NOMO-1 treated with DMSO at 0.1 percent for 48 hours (cell line): ENCODE results near the gene ACY1.
"Not testable (repeated sequence)": the region's sequence is repeated elsewhere in the genome, so short reads cannot be mapped to it uniquely, and the experiment has no call there.

Source experiments
- DNase-seq: peaks from one replicate; lab custom pipeline; 2025; ENCODE audit not compliant: unreplicated experiment; lab: John Stamatoyannopoulos, UW

Gene ACY1

DNA sequence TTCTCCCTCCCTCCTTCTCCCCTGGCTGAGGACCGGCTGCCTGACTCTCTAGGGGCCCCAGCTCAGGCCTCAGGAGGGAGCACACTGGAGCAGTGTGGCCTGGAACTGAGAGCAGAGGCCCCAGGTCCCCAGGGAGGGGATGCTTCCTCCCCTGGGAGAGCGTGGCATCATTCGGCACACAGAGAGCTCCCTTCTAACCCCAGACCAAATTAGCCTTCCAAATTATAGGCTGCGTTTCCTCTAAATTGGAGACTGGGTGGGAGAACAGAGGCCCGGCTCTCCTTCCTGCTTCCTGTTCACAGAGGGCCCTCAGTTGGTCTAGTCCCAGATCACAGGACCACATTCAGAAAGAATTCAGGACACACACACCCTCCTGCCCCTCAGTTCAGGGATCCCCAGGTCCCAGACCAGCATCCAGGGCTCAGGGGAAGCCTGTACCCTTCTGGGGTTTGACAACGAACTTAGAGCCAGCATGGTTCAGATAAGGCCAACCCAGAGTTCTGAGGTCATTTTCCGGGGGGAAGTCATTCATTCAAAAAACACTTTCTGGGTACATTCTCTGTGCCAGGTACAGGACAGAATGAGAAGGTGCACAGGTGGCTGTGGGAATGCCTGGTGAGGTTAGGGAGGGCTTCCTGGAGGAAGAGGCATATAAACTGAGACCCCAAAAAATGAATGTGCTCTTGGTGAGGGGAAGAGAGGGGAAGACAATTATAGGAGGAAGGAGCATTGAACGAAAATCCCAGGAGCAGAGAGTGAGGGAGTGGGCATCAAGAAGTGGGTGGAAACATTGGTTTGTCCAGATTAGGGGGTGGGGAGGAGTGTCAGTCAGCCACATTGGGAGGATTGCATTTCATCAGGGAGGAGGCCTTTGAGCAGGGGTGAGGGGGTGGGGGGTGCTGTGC lies 40.8 kb downstream of the ACY1 start:
- DNase-seq: no peak

DNA sequence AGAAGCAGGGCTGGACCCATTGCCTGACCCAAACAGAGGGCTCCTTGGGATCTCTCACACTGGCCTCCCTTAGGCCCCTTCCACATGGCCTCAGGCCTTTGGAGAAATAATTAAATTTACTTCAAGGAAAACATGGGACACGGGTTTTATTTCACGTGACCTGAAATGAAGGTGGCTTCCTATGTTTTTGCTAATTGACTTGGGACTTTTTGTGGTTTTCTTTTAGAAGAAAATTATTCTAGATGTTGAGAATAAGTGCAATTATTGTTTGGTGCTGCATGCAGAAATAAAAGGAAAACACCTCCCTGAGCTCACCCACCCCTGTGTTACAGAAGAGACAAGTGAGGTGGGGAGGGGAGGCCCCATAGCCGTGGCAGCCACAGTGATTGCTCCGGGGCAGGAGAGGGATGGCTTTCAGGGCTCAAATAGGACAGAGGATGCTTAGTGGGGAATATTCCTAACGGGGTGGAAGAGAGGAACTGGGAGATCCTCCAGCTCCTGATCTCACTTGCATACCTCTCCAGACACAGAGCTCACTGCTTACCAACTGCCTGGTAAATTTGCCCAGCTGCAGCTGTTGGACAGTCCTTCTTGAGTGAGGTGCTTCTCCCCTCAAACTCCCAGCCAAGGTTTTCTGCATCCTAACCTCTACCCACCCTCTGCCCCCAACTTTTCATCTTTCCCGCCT lies 41.6 kb downstream of the ACY1 start:
- DNase-seq: no peak

DNA sequence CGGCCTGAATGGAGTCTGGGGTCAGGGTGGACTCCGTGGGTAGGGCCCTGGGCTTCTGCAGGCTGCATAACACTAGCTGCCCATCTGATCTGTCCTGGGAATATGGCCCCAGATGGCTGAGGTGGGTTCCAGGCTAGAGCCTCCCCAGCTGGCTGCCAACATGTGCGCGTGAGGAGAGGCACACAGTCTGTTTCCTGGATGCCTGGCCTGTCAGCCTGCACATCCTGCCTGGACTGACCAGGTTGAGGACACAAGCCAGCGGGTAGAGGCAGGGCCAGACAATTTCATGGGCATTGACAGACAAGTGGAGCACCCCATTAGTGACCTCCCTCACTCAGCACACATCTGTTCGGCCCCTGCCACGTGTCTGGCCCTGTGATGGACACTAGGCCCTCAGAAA lies 42.1 kb downstream of the ACY1 start:
- no peak for DNase-seq

DNA sequence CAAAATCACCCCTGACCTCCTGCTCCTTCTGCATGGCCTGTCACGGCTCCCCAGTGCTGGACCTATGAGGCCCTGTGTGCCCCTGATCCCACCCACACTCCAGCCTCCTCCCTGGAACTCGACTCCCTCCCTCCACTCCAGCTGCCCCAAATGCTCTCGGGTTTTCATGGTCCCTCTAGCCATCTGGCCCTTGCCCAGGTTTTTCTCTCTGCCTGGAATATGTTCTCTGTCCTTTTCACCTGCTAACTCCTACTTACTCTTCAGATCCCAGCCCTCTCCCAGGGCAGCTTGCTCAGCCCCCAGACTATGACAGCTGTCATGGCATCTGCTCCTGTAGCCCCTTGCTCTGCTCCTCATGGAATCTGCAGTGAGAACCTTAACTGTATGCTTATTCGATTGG lies 42.7 kb downstream of the ACY1 start:
- no peak for DNase-seq

DNA sequence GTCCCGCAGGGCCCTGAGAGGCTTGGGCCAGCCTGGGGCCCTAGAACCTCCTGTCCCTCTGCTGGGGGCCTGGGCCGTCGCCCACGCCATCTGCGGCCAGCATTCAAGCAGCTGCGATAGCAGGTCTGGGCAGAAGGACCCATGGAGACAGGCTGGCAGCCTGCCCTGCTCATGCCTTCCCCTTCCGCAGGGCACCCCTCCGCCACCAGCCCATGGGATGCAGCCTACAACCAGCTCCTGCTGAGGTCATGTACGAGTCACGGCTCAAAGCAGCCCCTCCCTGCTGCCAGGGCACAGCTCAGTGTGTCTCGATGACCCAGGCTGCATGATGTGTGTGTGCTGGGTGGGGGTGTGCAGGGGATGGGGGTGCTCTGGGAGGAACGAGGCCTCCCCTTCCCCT lies 45.2 kb downstream of the ACY1 start:
- no peak for DNase-seq

DNA sequence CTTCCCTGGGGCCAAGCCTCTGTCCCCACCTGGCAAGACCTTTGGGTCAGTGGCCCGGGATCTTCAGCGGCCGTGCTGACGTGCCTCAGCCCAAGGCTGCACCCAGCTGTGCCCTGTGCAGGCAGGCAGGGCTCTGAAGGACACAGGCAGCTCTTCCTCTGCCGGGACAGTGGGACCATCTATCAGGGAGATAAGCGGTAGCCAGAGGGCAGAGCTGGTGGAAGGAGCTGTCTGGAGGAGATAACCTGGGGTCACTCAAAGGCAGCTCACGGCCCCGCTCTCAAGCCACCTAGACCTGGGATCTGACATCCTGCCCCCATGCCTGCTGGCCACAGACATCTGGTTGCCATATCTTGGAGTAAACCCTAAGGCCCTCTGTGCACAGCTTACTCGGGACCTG lies 45.7 kb downstream of the ACY1 start:
- DNase-seq: no peak

DNA sequence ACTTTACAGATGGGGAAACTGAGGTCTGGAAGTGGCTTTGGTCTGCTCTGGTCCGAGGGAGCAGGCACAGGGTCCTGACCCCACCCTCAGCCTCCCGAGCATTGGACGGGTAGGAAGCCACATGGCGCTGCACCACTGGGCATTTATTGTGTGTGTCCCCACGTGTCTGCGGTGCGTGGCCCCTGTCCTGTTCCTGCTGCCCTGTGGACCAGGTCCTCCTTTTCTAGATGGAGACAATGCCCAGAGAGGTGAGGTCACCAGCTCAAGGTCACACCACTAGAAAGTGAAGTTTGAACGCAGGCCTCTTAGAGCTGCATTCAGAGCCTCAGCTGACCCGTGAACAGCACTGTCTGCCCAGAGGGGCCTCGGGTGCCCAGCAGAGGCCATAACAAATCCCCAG lies 46.2 kb downstream of the ACY1 start:
- DNase-seq: no peak

DNA sequence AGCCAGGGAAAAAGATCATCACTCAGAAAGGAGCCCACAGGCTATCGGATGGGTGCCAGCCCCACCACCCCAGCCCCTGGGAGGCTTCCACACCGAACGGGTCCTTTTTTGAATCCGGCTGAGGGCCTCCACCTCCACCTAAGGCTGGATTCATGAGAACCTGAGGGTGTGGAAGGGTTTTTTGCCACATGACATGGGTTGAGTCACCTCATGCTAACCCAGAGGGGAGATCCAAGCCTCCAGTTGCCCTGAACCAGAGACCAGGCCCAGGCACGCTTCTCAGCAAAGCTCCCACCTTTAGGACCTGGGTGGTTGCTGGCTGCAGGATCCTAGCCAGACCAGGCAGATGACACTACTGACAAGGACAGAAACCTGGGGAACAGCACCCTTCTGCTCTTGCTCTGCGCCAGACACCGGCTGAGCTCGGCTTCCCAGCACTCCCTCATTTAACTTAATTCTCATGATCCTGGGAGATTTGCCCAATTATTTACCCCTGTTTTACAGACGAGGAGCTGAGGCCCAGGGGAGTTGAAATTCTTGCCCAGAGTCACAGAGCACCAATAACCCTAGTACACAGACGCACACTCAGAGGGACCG lies 47.5 kb downstream of the ACY1 start:
- DNase-seq: no peak

DNA sequence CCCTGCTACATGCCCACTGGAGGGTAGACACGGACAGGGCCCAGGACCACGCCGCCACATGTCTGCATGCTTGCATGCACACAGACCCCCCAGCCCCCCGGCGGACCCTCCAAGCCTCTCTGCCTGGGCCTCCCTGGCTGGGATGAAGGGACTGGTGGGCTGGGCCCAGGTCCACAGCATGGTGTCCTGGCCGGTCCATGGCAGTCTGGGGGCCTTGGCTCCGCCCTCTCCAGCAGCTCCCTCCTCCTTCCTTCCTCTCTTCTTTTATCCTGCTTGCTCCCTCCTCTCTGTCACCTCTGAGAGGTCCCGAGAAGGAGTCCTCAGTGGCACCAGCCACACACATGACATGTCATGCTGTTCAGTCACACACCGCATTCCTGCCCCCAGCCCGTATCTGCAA lies 48.6 kb downstream of the ACY1 start:
- DNase-seq: no peak

DNA sequence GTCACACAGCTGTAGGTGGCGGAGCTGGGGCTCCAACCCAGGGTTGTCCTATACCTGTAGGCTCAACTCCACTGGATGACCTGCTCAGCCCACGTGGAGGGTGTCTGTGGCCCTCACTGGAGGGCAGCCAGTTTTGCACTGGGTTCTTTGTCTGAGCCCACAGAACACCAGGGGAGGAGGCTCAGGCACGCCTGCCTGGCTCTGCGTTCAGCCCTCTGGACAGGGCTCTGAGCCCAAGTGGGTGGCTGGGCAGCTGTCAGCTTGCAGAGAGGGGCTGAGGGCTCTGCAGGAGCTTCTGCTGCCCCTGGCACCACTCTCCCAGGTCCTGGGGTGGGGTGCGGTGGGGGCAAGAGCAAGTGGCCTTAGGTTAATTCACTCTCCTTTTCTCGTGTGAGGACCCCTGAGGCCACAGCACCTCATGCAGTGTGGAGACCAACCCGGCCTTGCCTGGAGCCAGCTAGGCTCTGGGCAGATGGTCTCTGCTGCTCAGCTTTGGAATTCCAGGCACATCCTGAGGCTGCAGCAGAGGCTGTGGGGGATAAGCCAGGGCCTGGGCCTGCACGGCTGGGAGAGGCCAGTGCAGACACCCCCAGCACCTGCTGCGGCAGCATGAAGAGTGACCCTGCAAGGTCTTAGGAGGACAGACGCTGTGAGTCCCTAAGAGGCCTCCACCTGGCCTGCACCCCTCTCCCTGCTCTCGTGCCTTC lies 49.5 kb downstream of the ACY1 start:
- DNase-seq: no peak

DNA sequence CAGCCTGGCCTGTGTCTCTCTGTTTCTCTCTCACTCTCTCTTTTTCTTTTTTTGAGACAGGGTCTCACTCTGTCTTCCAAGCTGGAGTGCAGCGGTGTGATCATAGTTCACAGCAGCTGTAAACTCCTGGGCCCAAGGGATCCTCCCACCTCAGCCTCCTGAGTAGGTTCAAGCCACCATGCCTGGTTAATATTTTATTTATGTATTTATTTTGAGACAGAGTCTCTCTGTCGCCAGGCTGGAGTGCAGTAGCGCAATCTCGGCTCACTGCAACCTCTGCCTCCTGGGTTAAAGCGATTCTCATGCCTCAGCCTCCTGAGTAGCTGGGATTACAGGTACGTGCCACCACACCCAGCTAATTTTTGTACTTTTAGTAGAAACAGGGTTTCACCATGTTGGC lies 50.4 kb downstream of the ACY1 start:
- DNase-seq: not testable (repeated sequence)

DNA sequence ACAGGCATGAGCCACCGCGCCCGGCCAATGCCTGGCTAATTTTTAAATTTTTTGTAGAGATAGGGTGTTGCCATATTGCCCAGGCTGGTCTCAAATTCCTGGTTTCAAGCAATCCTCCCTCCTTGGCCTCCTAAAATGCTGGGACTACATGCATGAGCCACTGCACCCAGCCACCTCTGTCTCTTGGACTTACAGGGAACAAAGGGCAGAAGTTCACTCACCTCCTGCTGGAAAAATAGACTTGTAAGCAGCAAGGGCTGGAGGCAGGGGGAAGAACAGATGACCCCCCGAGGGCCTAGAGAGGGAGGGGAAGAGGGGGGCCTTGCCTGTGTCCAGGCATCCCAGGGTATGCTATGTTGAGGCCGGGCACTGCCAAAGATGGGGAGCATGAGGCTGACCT lies 50.9 kb downstream of the ACY1 start:
- DNase-seq: no peak

DNA sequence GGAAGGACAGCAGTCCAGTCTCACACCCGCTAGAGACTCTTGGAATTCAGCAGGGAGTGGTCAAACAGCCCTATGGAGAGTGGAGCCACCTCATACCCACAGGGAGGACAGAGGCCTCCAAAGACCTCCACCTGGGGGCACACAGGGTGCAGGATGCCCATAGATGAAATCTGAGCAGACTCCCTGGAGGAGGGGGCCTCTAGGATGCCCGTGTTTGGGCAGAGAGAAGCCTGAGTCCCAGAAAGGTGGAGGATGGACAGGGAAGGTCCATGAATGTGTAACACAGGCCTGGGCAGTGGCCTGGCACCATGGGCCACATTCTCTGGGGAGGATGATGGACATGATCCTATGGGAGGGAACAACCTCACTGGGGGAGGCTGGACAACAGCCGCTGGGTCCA lies 51.3 kb downstream of the ACY1 start:
- DNase-seq: no peak

DNA sequence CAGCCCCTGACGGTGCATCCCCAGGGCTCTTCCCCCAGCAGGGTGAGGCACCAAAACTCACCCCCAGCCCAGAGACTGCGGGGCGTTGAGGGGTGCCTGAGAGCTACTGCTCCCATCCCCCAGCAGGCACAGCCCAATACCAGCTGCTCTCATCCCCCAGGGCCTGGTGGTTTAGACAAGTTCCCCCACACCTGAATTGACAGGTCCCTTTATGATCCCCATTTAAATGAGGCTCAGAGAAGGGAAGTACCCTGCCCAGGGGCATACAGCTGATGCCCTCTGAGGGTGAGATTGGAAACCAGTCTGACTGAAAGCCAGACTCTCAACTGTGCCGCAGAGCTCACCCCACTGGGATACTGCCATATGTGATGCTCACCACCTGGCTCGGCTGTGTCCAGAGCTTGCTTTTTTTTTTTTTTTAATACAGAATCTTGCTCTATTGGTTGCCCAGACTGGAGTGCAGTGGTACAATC lies 52.9 kb downstream of the ACY1 start:
- DNase-seq: no peak

DNA sequence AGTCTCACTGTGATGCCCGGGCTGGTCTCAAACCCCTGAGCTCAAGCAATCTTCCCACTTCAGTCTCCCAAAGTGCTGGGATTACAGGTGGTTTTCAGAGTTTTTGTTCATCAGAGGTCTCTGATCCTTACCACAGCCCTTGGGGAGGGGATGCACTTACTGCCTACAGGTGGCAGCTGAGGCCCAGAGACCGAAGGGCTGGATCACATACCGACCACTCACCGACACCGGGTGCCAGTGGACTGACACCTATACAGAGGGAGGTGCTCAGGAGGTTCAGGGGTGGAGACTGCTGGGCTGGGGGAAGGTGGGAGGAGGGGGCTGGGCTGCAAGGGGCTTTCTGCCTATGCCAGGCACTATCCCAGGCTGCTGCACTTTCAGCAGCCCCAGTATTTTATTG lies 53.5 kb downstream of the ACY1 start:
- DNase-seq: no peak

DNA sequence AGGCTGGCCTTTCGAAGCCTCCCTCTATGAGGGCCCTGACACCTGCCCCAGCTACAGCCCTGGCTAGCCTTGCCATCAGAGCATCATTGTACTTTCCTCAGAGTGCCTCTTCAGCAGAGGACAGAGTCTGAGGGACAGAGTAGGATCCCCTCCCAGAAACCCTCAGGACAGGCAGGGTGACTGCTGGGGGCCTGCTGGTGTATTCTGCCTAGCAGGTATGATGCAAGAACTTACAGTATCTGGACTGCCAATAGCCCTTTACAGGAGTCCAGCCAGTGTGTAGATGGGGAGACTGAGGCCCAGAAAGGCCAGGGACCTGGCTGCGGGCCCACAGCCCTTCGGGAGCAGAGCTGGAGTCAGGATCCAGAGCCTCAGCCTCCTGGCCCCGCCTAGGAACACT lies 54.0 kb downstream of the ACY1 start:
- no peak for DNase-seq

DNA sequence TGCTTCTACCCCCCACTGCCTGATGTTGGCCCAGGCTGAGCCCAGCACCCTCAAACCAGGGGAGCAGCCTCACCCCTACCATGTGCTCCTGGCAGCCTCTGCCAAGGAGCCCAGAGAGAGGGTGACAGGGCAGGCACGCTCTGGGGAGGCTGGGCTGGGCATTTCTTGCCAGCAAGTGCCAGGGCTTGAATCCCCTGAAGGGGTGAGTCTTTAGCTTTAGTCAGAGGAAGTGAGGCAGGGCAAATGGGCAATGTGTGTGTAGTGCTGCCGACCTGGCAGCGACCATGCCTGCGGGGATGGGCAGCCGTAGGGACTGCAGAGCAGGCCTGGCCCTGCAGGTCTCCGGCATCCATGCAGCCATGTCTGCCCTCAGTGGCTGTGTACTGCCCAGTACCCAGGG lies 54.9 kb downstream of the ACY1 start:
- no peak for DNase-seq
